PC-3 (cell line): ENCODE results near the gene HMSD. TPM values are rescaled to one million over a fixed set of nuclear protein-coding genes. Genes with fewer than 3 reads are reported as not detected.
A peak's percentile ranks its signal among the peaks of the same experiment; 100 is the strongest.

Experiments used
- ATAC-seq: fragments of 200-7000 bp; cut with Tn5 transposase; 2 replicates; pipeline ENCODE4 v1.9.1; 2020; ENCODE audit warnings: mild to moderate bottlenecking, moderate library complexity
- BruUV-seq: library from RNA; stranded (reverse); fragments of 400-500 nt; replicated peaks from 2 replicates; lab custom pipeline; 2021; lab: Mats Ljungman, UMichigan
- CTCF ChIA-PET: fragments of 300-600 bp; sonication (Branson Sonifier 250); formaldehyde crosslinking; loops from one replicate; lab custom pipeline; 2022; ENCODE audit warnings: antibody characterized with exemption; lab: Charles Lee
- POLR2A ChIA-PET: fragments of 300-600 bp; sonication (Branson Sonifier 250); formaldehyde crosslinking; loops from one replicate; lab custom pipeline; 2022; ENCODE audit warnings: antibody characterized with exemption; ENCODE audit not compliant: unreplicated experiment; lab: Charles Lee
- DNase-seq: peaks from one replicate; pipeline ENCODE4 v3.0.0-alpha.2; 2015
- H2AFZ ChIP-seq: fragments of 300-600 bp; sonication (generic); 2 replicates; pipeline ENCODE4 v1.6.0; 2016; ENCODE audit warnings: antibody characterized with exemption, low read length
- H3F3A ChIP-seq: fragments of 300-600 bp; sonication (generic); one replicate; pipeline ENCODE4 v1.6.0; 2017; ENCODE audit warnings: antibody characterized with exemption, low read length, control low read depth, mild to moderate bottlenecking; ENCODE audit not compliant: unreplicated experiment
- H3K27ac ChIP-seq: fragments of 300-600 bp; sonication (generic); 2 replicates; pipeline ENCODE4 v1.5.1; 2016; ENCODE audit warnings: mild to moderate bottlenecking, low read length
- H3K27me3 ChIP-seq: fragments of 300-600 bp; sonication (generic); 2 replicates; pipeline ENCODE4 v1.6.1; 2016; ENCODE audit warnings: low read length, mixed read lengths
- H3K36me3 ChIP-seq: fragments of 300-600 bp; sonication (generic); 2 replicates; pipeline ENCODE4 v1.6.1; 2016; ENCODE audit warnings: low read depth, mixed run types, low read length, mixed read lengths
- H3K4me1 ChIP-seq: fragments of 300-600 bp; sonication (generic); 2 replicates; pipeline ENCODE4 v1.5.1; 2016; ENCODE audit warnings: low read length; ENCODE audit not compliant: insufficient read depth
- H3K4me2 ChIP-seq: fragments of 300-600 bp; sonication (generic); 2 replicates; pipeline ENCODE4 v1.6.0; 2016; ENCODE audit warnings: low read length
- H3K4me3 ChIP-seq: fragments of 300-600 bp; sonication (generic); 2 replicates; pipeline ENCODE4 v1.5.1; 2016; ENCODE audit warnings: mild to moderate bottlenecking, low read length, mixed read lengths
- H3K79me2 ChIP-seq: fragments of 300-600 bp; sonication (generic); 2 replicates; pipeline ENCODE4 v1.6.1; 2017; ENCODE audit warnings: low read length, mixed read lengths
- H3K9ac ChIP-seq: fragments of 300-600 bp; sonication (generic); 2 replicates; pipeline ENCODE4 v1.6.0; 2016; ENCODE audit warnings: mild to moderate bottlenecking, low read length
- H3K9me2 ChIP-seq: fragments of 300-600 bp; sonication (generic); replicated peaks from 2 replicates; pipeline ENCODE4 v1.6.1; 2016; ENCODE audit warnings: mixed run types, low read length, mixed read lengths
- H3K9me3 ChIP-seq: fragments of 300-600 bp; sonication (generic); 2 replicates; pipeline ENCODE4 v1.6.1; 2016; ENCODE audit warnings: low read length, mixed read lengths
- H4K20me1 ChIP-seq: fragments of 300-600 bp; sonication (generic); 2 replicates; pipeline ENCODE4 v1.6.1; 2016; ENCODE audit warnings: low read length, mixed read lengths
- CTCF ChIP-seq: fragments of 300-600 bp; sonication (generic); conservative IDR thresholded peaks from 2 replicates; pipeline ENCODE4 v1.5.1; 2017; ENCODE audit warnings: antibody characterized with exemption, low read depth, mild to moderate bottlenecking, low read length
- EZH2 ChIP-seq: fragments of 300-600 bp; sonication (generic); IDR thresholded peaks from one replicate; pipeline ENCODE4 v1.6.1; 2017; ENCODE audit warnings: antibody characterized with exemption, mild to moderate bottlenecking, low read length; ENCODE audit not compliant: unreplicated experiment
- EZH2phosphoT487 ChIP-seq: fragments of 300-600 bp; sonication (generic); IDR thresholded peaks from 2 replicates; pipeline ENCODE4 v1.6.1; 2018; ENCODE audit warnings: mild to moderate bottlenecking, antibody characterized with exemption, low read length, borderline replicate concordance
- intact Hi-C: fragments of 100-400 bp; cut with micrococcal nuclease; formaldehyde crosslinking; loops from 2 replicates; pipeline ENCODE4 v1.9.0; 2023
- total RNA-seq: library from RNA; depleted of rRNA; stranded (reverse); fragments of >200 nt; gene quantifications from 2 replicates; pipeline ENCODE4 v1.2.3, GENCODE V29; 2014

HMSD gene
- total RNA-seq, 1 experiment from 2014 or later = 0.40 TPM

DNA sequence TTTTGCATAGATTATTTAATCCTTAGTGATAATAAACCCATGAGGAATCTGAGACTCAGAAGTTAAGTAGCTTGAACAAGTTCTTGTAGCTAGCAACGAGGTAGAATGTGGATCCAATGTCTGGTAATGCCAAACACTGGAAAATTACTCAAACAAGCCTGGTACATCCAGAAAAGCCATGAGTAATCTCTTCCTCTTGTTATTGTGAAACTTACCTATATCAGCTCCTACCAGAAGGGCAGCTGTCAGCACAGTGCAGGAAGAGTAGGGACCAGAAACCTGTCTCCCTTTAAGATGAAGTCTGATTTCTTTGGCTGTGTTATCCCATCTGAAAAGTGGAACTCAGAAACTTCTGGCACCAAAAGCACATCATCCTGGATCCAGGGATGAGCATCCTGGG lies 13.0 kb downstream of the HMSD start:
- Histone ChIP-seq H3K4me1 (no peaks in the 10 kb centered on the region), H3K36me3 (no peaks in the 10 kb centered on the region), H3K27me3 (no peaks in the 10 kb centered on the region), H3K9ac (no peak overlapping the region), H3F3A (no peaks in the 10 kb centered on the region), H3K79me2 (no peaks in the 10 kb centered on the region), H3K9me2 (no peaks in the 10 kb centered on the region), H2AFZ (no peak overlapping the region), H4K20me1 (no peaks in the 10 kb centered on the region), H3K4me2 (no peak overlapping the region), H3K27ac (no peak overlapping the region), H3K4me3 (no peak overlapping the region), H3K9me3 (no peaks in the 10 kb centered on the region)
- DNase-seq (peak; percentile 24), ATAC-seq (peak; percentile 22; the same call in 1 of the 2 replicates)
- TF ChIP-seq CTCF (no peak), EZH2 (no peak), EZH2phosphoT487 (no peak)
- POLR2A ChIA-PET = no interaction called here
- BruUV-seq = no TSS peak
- CTCF ChIA-PET = interaction anchor here (0.5 kb wide), 1 partner anchor 451 kb away, joined by 3 read pairs; no protein-coding TSS in a partner anchor
- intact Hi-C loops = no loop called here

GRCh38 chr18:63963615-63964256 lies 14.6 kb downstream of the HMSD start:
- Histone ChIP-seq H3K36me3 (no peaks in the 10 kb centered on the region), H3K9ac (no peak overlapping the region), H3K27ac (no peak overlapping the region), H4K20me1 (no peaks in the 10 kb centered on the region), H3K4me3 (no peak overlapping the region), H3K9me3 (no peaks in the 10 kb centered on the region), H3F3A (no peaks in the 10 kb centered on the region), H3K4me2 (no peak overlapping the region), H3K9me2 (no peaks in the 10 kb centered on the region), H3K4me1 (no peaks in the 10 kb centered on the region), H3K27me3 (no peaks in the 10 kb centered on the region), H3K79me2 (no peaks in the 10 kb centered on the region), H2AFZ (no peak overlapping the region)
- DNase-seq (peak; percentile 76), ATAC-seq (peak; percentile 93)
- POLR2A ChIA-PET = interaction anchor here (0.6 kb wide), 1 partner anchor 598 kb away, joined by 3 read pairs; no protein-coding TSS in a partner anchor
- TF ChIP-seq CTCF (peak; percentile 85), EZH2phosphoT487 (no peak)
- BruUV-seq = no TSS peak
- CTCF ChIA-PET = interaction anchor here (0.6 to 0.9 kb wide), 3 partner anchors 12 to 54 kb away, joined by 3 to 8 read pairs (median 5); no protein-coding TSS in a partner anchor
- intact Hi-C loops = loop anchor here (1.0 kb wide), 2 partner anchors 12 to 16 kb away; no protein-coding TSS in a partner anchor

GRCh38 chr18:63964908-63965307 lies 15.8 kb downstream of the HMSD start:
- Histone ChIP-seq H3K4me3 (no peak overlapping the region), H4K20me1 (no peaks in the 10 kb centered on the region), H3K27ac (no peak overlapping the region), H3K9ac (no peak overlapping the region), H3K9me3 (no peaks in the 10 kb centered on the region), H3K36me3 (no peaks in the 10 kb centered on the region), H3K27me3 (no peaks in the 10 kb centered on the region), H3F3A (no peaks in the 10 kb centered on the region), H3K4me2 (no peak overlapping the region), H3K9me2 (no peaks in the 10 kb centered on the region), H3K79me2 (no peaks in the 10 kb centered on the region), H3K4me1 (peaks cover 10% of the 10 kb centered on the region), H2AFZ (no peak overlapping the region)
- BruUV-seq = no TSS peak
- intact Hi-C loops = no loop called here
- TF ChIP-seq EZH2 = no peak
- no peak for TF ChIP-seq EZH2phosphoT487
- no peak for TF ChIP-seq CTCF
- POLR2A ChIA-PET = no interaction called here
- CTCF ChIA-PET = no interaction called here
- no peak for DNase-seq
- no peak for ATAC-seq
